ENCODE data around the gene SLC12A9.
A peak's percentile ranks its signal among the peaks of the same experiment; 100 is the strongest.

Gene SLC12A9

DNA sequence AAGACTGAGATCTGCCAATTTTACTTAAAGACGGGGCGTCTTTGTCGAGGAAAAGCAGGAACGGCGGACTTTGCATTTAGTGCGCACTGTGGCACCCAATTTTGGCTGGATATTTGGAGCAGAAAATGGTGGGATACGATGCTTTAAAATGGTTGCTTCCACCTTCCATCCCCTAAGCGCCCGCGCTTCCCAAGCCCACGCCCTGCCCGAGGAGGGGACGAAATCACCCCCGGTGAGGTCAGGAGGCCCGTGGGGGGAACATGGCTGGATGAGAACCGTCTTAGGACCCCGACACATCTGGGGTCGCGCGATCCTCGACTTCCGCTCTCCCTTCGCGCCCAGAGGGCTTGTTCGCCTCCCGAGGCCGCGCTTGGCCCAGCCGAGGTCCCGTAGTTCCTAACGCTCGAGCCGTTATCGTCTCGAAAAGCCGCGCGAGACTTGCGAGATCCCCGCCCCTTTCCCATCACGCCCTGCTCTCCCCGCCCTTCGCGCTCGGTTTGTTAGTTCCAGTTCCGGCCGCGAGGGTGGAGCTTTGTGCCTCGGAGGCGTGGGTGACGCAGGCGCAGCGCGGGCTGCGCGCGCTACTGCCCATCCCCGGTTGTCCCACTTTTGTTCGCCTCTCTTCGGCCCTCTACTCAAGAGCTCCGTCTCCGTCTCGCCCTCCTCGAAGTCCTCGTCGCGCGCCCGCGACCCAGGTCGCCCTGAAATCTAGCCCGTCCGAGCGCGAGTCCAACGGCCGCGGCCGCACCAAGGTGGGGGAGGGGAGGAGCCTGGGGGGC, 22.3 kb downstream of the SLC12A9 start, which contains the start of gene SRRT (continued):
- TF ChIP-seq ZNF843 (tag by site-specific recombination; IDR thresholded peaks at IDR 0.05) (peak; percentile 64; the same call in 1 of the 2 replicates), KLF1 (tag by site-specific recombination; IDR thresholded peaks at IDR 0.05) (peak; percentile 81), REPIN1 (tag by site-specific recombination; IDR thresholded peaks at IDR 0.05; ENCODE audit: low read depth) (peak; percentile 21; the same call in 1 of the 2 replicates), SP3 (tag by site-specific recombination; IDR thresholded peaks at IDR 0.05) (peak; percentile 97), ZNF24 (tag by site-specific recombination; IDR thresholded peaks at IDR 0.05) (peak; percentile 50; the same call in 1 of the 2 replicates)
- TF ChIP-seq, protein P1, sequence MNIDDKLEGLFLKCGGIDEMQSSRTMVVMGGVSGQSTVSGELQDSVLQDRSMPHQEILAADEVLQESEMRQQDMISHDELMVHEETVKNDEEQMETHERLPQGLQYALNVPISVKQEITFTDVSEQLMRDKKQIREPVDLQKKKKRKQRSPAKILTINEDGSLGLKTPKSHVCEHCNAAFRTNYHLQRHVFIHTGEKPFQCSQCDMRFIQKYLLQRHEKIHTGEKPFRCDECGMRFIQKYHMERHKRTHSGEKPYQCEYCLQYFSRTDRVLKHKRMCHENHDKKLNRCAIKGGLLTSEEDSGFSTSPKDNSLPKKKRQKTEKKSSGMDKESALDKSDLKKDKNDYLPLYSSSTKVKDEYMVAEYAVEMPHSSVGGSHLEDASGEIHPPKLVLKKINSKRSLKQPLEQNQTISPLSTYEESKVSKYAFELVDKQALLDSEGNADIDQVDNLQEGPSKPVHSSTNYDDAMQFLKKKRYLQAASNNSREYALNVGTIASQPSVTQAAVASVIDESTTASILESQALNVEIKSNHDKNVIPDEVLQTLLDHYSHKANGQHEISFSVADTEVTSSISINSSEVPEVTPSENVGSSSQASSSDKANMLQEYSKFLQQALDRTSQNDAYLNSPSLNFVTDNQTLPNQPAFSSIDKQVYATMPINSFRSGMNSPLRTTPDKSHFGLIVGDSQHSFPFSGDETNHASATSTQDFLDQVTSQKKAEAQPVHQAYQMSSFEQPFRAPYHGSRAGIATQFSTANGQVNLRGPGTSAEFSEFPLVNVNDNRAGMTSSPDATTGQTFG (tag by site-specific recombination; IDR thresholded peaks at IDR 0.05; ENCODE audit: borderline replicate concordance): no peak
- TF ChIP-seq, protein P2, sequence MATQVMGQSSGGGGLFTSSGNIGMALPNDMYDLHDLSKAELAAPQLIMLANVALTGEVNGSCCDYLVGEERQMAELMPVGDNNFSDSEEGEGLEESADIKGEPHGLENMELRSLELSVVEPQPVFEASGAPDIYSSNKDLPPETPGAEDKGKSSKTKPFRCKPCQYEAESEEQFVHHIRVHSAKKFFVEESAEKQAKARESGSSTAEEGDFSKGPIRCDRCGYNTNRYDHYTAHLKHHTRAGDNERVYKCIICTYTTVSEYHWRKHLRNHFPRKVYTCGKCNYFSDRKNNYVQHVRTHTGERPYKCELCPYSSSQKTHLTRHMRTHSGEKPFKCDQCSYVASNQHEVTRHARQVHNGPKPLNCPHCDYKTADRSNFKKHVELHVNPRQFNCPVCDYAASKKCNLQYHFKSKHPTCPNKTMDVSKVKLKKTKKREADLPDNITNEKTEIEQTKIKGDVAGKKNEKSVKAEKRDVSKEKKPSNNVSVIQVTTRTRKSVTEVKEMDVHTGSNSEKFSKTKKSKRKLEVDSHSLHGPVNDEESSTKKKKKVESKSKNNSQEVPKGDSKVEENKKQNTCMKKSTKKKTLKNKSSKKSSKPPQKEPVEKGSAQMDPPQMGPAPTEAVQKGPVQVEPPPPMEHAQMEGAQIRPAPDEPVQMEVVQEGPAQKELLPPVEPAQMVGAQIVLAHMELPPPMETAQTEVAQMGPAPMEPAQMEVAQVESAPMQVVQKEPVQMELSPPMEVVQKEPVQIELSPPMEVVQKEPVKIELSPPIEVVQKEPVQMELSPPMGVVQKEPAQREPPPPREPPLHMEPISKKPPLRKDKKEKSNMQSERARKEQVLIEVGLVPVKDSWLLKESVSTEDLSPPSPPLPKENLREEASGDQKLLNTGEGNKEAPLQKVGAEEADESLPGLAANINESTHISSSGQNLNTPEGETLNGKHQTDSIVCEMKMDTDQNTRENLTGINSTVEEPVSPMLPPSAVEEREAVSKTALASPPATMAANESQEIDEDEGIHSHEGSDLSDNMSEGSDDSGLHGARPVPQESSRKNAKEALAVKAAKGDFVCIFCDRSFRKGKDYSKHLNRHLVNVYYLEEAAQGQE (tag by site-specific recombination; IDR thresholded peaks at IDR 0.05): peak; percentile 28; the same call in 1 of the 2 replicates

DNA sequence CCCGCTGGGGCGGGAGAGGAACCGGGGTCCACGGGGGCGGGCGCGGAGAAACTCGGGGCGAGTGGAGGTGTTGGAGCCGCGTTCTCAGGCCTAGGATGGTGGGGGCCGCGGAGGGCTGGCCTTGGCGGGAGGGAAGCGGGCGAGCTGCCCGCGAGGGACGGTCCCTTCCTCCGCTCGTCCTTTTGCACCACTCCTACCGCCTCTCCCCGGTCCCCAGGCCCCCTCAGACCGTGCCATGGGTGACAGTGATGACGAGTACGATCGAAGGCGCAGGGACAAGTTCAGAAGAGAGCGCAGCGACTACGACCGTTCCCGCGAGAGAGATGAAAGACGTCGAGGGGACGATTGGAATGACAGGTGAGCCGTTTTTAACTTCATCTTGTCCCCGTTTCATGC, 22.8 kb downstream of the SLC12A9 start:
- H3K27ac ChIP-seq (ENCODE audit: extremely low read depth, low read depth, low read length): peak overlapping the region; percentile 78
- H3K4me1 ChIP-seq (ENCODE audit: control insufficient read depth, insufficient read depth, low read length): no peaks in the 10 kb centered on the region
- no peaks in the 10 kb centered on the region for H3K9me3 ChIP-seq (ENCODE audit: control insufficient read depth, insufficient read depth, low read depth, low read length)
- ChIA-PET CTCF (interaction anchor here (0.6 to 1.1 kb wide), 5 partner anchors 8 to 184 kb away, joined by 3 to 4 read pairs (median 3); partner anchors contain the start of genes SLC12A9 and TRIP6), POLR2A (interaction anchor here (0.5 to 8.1 kb wide), 29 partner anchors 8 to 446 kb away, joined by 3 to 198 read pairs (median 5); partner anchors contain the start of genes ACHE, AGFG2, EPHB4 and FBXO24)
- peak overlapping the region; percentile 68 for H3K4me3 ChIP-seq (ENCODE audit: low read depth, low read length)
- H3K36me3 ChIP-seq (ENCODE audit: control insufficient read depth in 2 of 2, insufficient read depth in 1 of 2, low read length in 2 of 2): peaks cover 53 to 75% of the 10 kb centered on the region in 2 experiments
- TF ChIP-seq ZNF610 (tag by site-specific recombination; IDR thresholded peaks at IDR 0.05; ENCODE audit: borderline replicate concordance) (0 out of 2 replicates have a peak, but pooled peaks have one; percentile 19), ZNF785 (tag by site-specific recombination; IDR thresholded peaks at IDR 0.05) (no peak), ZBTB7A (tag by site-specific recombination; IDR thresholded peaks at IDR 0.05; ENCODE audit: low read depth) (0 out of 2 replicates have a peak, but pooled peaks have one; percentile 14)
- TF ChIP-seq, protein P3, sequence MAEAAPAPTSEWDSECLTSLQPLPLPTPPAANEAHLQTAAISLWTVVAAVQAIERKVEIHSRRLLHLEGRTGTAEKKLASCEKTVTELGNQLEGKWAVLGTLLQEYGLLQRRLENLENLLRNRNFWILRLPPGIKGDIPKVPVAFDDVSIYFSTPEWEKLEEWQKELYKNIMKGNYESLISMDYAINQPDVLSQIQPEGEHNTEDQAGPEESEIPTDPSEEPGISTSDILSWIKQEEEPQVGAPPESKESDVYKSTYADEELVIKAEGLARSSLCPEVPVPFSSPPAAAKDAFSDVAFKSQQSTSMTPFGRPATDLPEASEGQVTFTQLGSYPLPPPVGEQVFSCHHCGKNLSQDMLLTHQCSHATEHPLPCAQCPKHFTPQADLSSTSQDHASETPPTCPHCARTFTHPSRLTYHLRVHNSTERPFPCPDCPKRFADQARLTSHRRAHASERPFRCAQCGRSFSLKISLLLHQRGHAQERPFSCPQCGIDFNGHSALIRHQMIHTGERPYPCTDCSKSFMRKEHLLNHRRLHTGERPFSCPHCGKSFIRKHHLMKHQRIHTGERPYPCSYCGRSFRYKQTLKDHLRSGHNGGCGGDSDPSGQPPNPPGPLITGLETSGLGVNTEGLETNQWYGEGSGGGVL (tag by site-specific recombination; IDR thresholded peaks at IDR 0.05): peak; percentile 71
- TF ChIP-seq, protein P4, sequence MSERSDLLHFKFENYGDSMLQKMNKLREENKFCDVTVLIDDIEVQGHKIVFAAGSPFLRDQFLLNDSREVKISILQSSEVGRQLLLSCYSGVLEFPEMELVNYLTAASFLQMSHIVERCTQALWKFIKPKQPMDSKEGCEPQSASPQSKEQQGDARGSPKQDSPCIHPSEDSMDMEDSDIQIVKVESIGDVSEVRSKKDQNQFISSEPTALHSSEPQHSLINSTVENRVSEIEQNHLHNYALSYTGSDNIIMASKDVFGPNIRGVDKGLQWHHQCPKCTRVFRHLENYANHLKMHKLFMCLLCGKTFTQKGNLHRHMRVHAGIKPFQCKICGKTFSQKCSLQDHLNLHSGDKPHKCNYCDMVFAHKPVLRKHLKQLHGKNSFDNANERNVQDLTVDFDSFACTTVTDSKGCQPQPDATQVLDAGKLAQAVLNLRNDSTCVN (tag by site-specific recombination; optimal IDR thresholded peaks at IDR 0.05): peak; percentile 75
- TF ChIP-seq, protein P5, sequence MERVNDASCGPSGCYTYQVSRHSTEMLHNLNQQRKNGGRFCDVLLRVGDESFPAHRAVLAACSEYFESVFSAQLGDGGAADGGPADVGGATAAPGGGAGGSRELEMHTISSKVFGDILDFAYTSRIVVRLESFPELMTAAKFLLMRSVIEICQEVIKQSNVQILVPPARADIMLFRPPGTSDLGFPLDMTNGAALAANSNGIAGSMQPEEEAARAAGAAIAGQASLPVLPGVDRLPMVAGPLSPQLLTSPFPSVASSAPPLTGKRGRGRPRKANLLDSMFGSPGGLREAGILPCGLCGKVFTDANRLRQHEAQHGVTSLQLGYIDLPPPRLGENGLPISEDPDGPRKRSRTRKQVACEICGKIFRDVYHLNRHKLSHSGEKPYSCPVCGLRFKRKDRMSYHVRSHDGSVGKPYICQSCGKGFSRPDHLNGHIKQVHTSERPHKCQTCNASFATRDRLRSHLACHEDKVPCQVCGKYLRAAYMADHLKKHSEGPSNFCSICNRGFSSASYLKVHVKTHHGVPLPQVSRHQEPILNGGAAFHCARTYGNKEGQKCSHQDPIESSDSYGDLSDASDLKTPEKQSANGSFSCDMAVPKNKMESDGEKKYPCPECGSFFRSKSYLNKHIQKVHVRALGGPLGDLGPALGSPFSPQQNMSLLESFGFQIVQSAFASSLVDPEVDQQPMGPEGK (tag by site-specific recombination; IDR thresholded peaks at IDR 0.05): peak; percentile 8
- TF ChIP-seq, protein P6, sequence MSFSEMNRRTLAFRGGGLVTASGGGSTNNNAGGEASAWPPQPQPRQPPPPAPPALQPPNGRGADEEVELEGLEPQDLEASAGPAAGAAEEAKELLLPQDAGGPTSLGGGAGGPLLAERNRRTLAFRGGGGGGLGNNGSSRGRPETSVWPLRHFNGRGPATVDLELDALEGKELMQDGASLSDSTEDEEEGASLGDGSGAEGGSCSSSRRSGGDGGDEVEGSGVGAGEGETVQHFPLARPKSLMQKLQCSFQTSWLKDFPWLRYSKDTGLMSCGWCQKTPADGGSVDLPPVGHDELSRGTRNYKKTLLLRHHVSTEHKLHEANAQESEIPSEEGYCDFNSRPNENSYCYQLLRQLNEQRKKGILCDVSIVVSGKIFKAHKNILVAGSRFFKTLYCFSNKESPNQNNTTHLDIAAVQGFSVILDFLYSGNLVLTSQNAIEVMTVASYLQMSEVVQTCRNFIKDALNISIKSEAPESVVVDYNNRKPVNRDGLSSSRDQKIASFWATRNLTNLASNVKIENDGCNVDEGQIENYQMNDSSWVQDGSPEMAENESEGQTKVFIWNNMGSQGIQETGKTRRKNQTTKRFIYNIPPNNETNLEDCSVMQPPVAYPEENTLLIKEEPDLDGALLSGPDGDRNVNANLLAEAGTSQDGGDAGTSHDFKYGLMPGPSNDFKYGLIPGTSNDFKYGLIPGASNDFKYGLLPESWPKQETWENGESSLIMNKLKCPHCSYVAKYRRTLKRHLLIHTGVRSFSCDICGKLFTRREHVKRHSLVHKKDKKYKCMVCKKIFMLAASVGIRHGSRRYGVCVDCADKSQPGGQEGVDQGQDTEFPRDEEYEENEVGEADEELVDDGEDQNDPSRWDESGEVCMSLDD (tag by site-specific recombination; IDR thresholded peaks at IDR 0.05): 0 out of 2 replicates have a peak, but pooled peaks have one; percentile 12
